H1 (cell line): ENCODE measurements around the gene CACNA1G. TPM values are rescaled to one million over a fixed set of nuclear protein-coding genes. Genes with fewer than 3 reads are reported as not detected.

Experiments
- CTCF ChIA-PET: fragments of 300-600 bp; sonication (Branson Sonifier 250); formaldehyde crosslinking; loops from one replicate; lab custom pipeline; 2021; ENCODE audit not compliant: partially characterized antibody; lab: Charles Lee
- POLR2A ChIA-PET: fragments of 300-600 bp; sonication (Branson Sonifier 250); formaldehyde crosslinking; loops from one replicate; lab custom pipeline; 2021; ENCODE audit warnings: inconsistent platforms; ENCODE audit not compliant: partially characterized antibody; lab: Charles Lee
- DNase-seq, 2 experiments: peaks; one replicate each; pipeline versions ENCODE4 v3.0.0 to v3.0.0-alpha.2; 2010 to 2022; ENCODE audit warnings: low spot score in 2 of 2, low read depth in 1 of 2, mixed read lengths in 1 of 2
- FAIRE-seq: peaks from 2 replicates; lab custom pipeline; 2011; peaks lifted over from hg19 to GRCh38; lab: Jason Lieb, UNC
- H2AFZ ChIP-seq: 2 replicates; pipeline ENCODE4 v1.8.1; 2012; ENCODE audit warnings: low read length, inconsistent platforms
- H2AK5ac ChIP-seq: 2 replicates; pipeline ENCODE4 v1.6.1; 2013; ENCODE audit warnings: low read depth, low read length
- H2BK120ac ChIP-seq: replicated peaks from 2 replicates; pipeline ENCODE3; 2013; ENCODE audit warnings: low read depth, low read length, inconsistent platforms
- H2BK12ac ChIP-seq: 2 replicates; pipeline ENCODE4 v1.6.1; 2013; ENCODE audit warnings: low read depth, low read length
- H2BK15ac ChIP-seq: 2 replicates; pipeline ENCODE4 v1.6.1; 2013; ENCODE audit warnings: low read length
- H2BK20ac ChIP-seq: 2 replicates; pipeline ENCODE4 v1.6.1; 2013; ENCODE audit warnings: low read length
- H2BK5ac ChIP-seq: 2 replicates; pipeline ENCODE4 v1.6.1; 2013; ENCODE audit warnings: low read depth, low read length
- H3K14ac ChIP-seq: 2 replicates; pipeline ENCODE4 v1.6.1; 2013; ENCODE audit warnings: inconsistent platforms; ENCODE audit not compliant: insufficient read length
- H3K18ac ChIP-seq: 2 replicates; pipeline ENCODE4 v1.6.1; 2013; ENCODE audit warnings: low read length; ENCODE audit errors: extremely low read depth
- H3K23ac ChIP-seq: 2 replicates; pipeline ENCODE4 v1.6.1; 2013; ENCODE audit warnings: inconsistent platforms; ENCODE audit not compliant: insufficient read length
- H3K23me2 ChIP-seq: 2 replicates; pipeline ENCODE4 v1.6.1; 2013; ENCODE audit warnings: low read depth, low read length
- H3K27ac ChIP-seq: 2 replicates; pipeline ENCODE4 v1.6.1; 2011; ENCODE audit warnings: low read depth, low read length, inconsistent platforms
- H3K27me3 ChIP-seq, 4 experiments: replicated peaks in 1 of 4; 1 replicate in 1 of 4; 2 replicates in 3 of 4; pipeline versions ENCODE4 v1.6.1 to v1.8.1; 2011 to 2013; ENCODE audit warnings: low read length in 3 of 4, mild to moderate bottlenecking in 3 of 4, inconsistent platforms in 2 of 4, mixed read lengths in 2 of 4, moderate library complexity in 1 of 4; ENCODE audit not compliant: control insufficient read depth in 3 of 4, insufficient read depth in 3 of 4; ENCODE audit errors: extremely low read depth in 1 of 4
- H3K36me3 ChIP-seq, 4 experiments: 2 replicates each; pipeline versions ENCODE4 v1.6.1 to v1.8.1; 2011 to 2013; ENCODE audit warnings: mild to moderate bottlenecking in 4 of 4, low read length in 3 of 4, moderate library complexity in 2 of 4, control low read depth in 1 of 4, inconsistent platforms in 1 of 4; ENCODE audit not compliant: insufficient read depth in 4 of 4, control insufficient read depth in 2 of 4
- H3K4ac ChIP-seq: replicated peaks from 2 replicates; pipeline ENCODE3; 2013; ENCODE audit warnings: low read length, low read depth, mixed read lengths, inconsistent platforms; ENCODE audit not compliant: insufficient read length
- H3K4me1 ChIP-seq, 4 experiments: replicated peaks in 1 of 4; 1 replicate in 1 of 4; 2 replicates in 3 of 4; pipeline versions ENCODE4 v1.6.1 to v1.8.1; 2011 to 2013; ENCODE audit warnings: low read length in 3 of 4, inconsistent platforms in 2 of 4, mixed read lengths in 1 of 4; ENCODE audit not compliant: insufficient read depth in 4 of 4, control insufficient read depth in 3 of 4
- H3K4me2 ChIP-seq, 2 experiments: 2 replicates each; pipeline versions ENCODE4 v1.6.1 to v1.8.1; 2011 to 2013; ENCODE audit warnings: low read depth in 2 of 2, low read length in 2 of 2, control low read depth in 1 of 2, inconsistent platforms in 1 of 2, mild to moderate bottlenecking in 1 of 2; ENCODE audit not compliant: insufficient read depth in 1 of 2
- H3K4me3 ChIP-seq, 4 experiments: fragments of 200-600, 300-600 bp in 1 of 4; sonication (generic), shearing (Covaris generic), sonication (Bioruptor Twin) in 1 of 4; 2 replicates each; pipeline versions ENCODE4 v1.5.1 to v1.8.1; 2011 to 2016; ENCODE audit warnings: low read length in 4 of 4, low read depth in 3 of 4, control low read depth in 2 of 4, inconsistent platforms in 2 of 4, mild to moderate bottlenecking in 2 of 4, mixed read lengths in 1 of 4, moderate library complexity in 1 of 4; ENCODE audit not compliant: insufficient read depth in 2 of 4; ENCODE audit errors: extremely low read depth in 1 of 4
- H3K56ac ChIP-seq: replicated peaks from 2 replicates; pipeline ENCODE3; 2013; ENCODE audit warnings: low read depth, mild to moderate bottlenecking, mixed read lengths, low read length, inconsistent platforms; ENCODE audit not compliant: insufficient read length
- H3K79me1 ChIP-seq: 2 replicates; pipeline ENCODE4 v1.6.1; 2013; ENCODE audit warnings: low read depth, low read length, control low read depth
- H3K79me2 ChIP-seq, 2 experiments: 2 replicates each; pipeline versions ENCODE4 v1.6.1 to v1.8.1; 2012 to 2013; ENCODE audit warnings: low read length in 2 of 2, mild to moderate bottlenecking in 2 of 2, inconsistent platforms in 1 of 2; ENCODE audit not compliant: insufficient read depth in 2 of 2, control insufficient read depth in 1 of 2
- H3K9ac ChIP-seq, 4 experiments: replicated peaks in 1 of 4; 1 replicate in 1 of 4; 2 replicates in 3 of 4; pipeline versions ENCODE4 v1.6.1 to v1.8.1; 2011 to 2013; ENCODE audit warnings: low read depth in 3 of 4, low read length in 3 of 4, control low read depth in 2 of 4, mild to moderate bottlenecking in 2 of 4, moderate library complexity in 2 of 4, inconsistent platforms in 1 of 4; ENCODE audit errors: extremely low read depth in 1 of 4
- H3K9me3 ChIP-seq, 2 experiments: 2 replicates each; pipeline versions ENCODE4 v1.6.1 to v1.8.1; 2012 to 2013; ENCODE audit warnings: mild to moderate bottlenecking in 2 of 2, moderate library complexity in 2 of 2, control low read depth in 1 of 2, inconsistent platforms in 1 of 2, low read depth in 1 of 2, low read length in 1 of 2, mixed read lengths in 1 of 2; ENCODE audit not compliant: insufficient read depth in 2 of 2
- H4K20me1 ChIP-seq, 2 experiments: replicated peaks in 1 of 2; 2 replicates each; pipeline versions ENCODE3 to v1.8.1; 2011 to 2013; ENCODE audit warnings: inconsistent platforms in 2 of 2, low read length in 2 of 2, mild to moderate bottlenecking in 1 of 2; ENCODE audit not compliant: insufficient read depth in 2 of 2, control insufficient read depth in 1 of 2
- H4K5ac ChIP-seq: 2 replicates; pipeline ENCODE4 v1.6.1; 2013; ENCODE audit warnings: low read length, low read depth, mixed read lengths, inconsistent platforms; ENCODE audit not compliant: insufficient read length
- H4K8ac ChIP-seq: 2 replicates; pipeline ENCODE4 v1.8.0; 2013; ENCODE audit warnings: mild to moderate bottlenecking, moderate library complexity, low read length, inconsistent platforms; ENCODE audit not compliant: insufficient read depth; ENCODE audit errors: extremely low read depth
- H4K91ac ChIP-seq: replicated peaks from 2 replicates; pipeline ENCODE3; 2013; ENCODE audit warnings: low read length, mixed read lengths, inconsistent platforms; ENCODE audit not compliant: insufficient read length
- ATF2 ChIP-seq: IDR thresholded peaks from 2 replicates; pipeline ENCODE4 v1.6.1; 2012; ENCODE audit warnings: low read length, inconsistent platforms
- EGR1 ChIP-seq: IDR thresholded peaks from 2 replicates; pipeline ENCODE4 v1.6.1; 2011; ENCODE audit warnings: low read depth, low read length, borderline replicate concordance
- FOSL1 ChIP-seq: IDR thresholded peaks from 2 replicates; pipeline ENCODE4 v1.6.1; 2011; ENCODE audit warnings: mild to moderate bottlenecking, low read depth, low read length, moderate library complexity; ENCODE audit not compliant: insufficient read depth
- PHF8 ChIP-seq: fragments of 200-600 bp; sonication (generic); conservative IDR thresholded peaks from 2 replicates; pipeline ENCODE4 v1.7.1; 2012; ENCODE audit warnings: low read depth, mild to moderate bottlenecking, inconsistent platforms, low read length, moderate library complexity
- POLR2AphosphoS5 ChIP-seq: IDR thresholded peaks from 2 replicates; pipeline ENCODE4 v1.6.1; 2011; ENCODE audit warnings: low read depth, low read length
- RBBP5 ChIP-seq: IDR thresholded peaks from 2 replicates; pipeline ENCODE4 v1.7.1; 2012; ENCODE audit warnings: low read depth, mild to moderate bottlenecking, inconsistent platforms, low read length, moderate library complexity, borderline replicate concordance
- YY1 ChIP-seq: IDR thresholded peaks from 2 replicates; pipeline ENCODE4 v1.6.1; 2011; ENCODE audit warnings: low read depth, mild to moderate bottlenecking, low read length
- WGBS, 2 experiments: shearing (Covaris generic) in 1 of 2; methylation state at CpG; one replicate each; pipeline versions ENCODE4 v1.1.6 to v1.1.7; 2013 to 2015; ENCODE audit warnings: low lambda C conversion rate in 2 of 2, mixed read lengths in 2 of 2, inconsistent platforms in 1 of 2, low coverage in 1 of 2, missing lambda C conversion rate in 1 of 2; ENCODE audit not compliant: insufficient replicate concordance in 2 of 2, insufficient coverage in 1 of 2, insufficient read length in 1 of 2; ENCODE audit errors: extremely low coverage in 1 of 2, missing lambda C conversion rate in 1 of 2; 5-methylcytosine and 5-hydroxymethylcytosine counted together
- polyA plus RNA-seq, 7 experiments: library from polyadenylated mRNA; depleted of rRNA in 3 of 7; stranded (reverse) in 5 of 7; unstranded in 2 of 7; fragments of >200 nt in 5 of 7; fragments of 200-250 nt in 2 of 7; gene quantifications; 1 replicate in 5 of 7; 2 replicates in 1 of 7; 4 replicates in 1 of 7; pipeline versions ENCODE4 v1.2.1 to v1.2.3, GENCODE V29; 2011 to 2013; ENCODE audit warnings: missing spikeins in 2 of 7, mixed read lengths in 2 of 7
- total RNA-seq: library from RNA; stranded (reverse); fragmentation: NEBNext Ultra II Directional; extraction: Animal tissue kit (Norgen Biotek cat#: 25700); gene quantifications from 2 replicates; pipeline ENCODE4 v1.2.1, GENCODE V29; 2021

Gene CACNA1G
- total and polyA plus RNA-seq, 2 of the 8 experiments (the other 6 are each of a cell fraction or from before 2014, with no cell fraction given): 2.9 to 4.9 TPM

GRCh38 chr17:50541716-50542688, 18.5 kb upstream of the CACNA1G start:
- Histone ChIP-seq H2AFZ (peak overlapping the region; percentile 86), H3K79me1 (no peaks in the 10 kb centered on the region; the same call in 1 of the 2 replicates), H3K18ac (peak overlapping the region; percentile 96), H4K20me1 (peaks cover 0 to 1% of the 10 kb centered on the region in 2 experiments), H3K4me2 (peak overlapping the region; percentile 80 to 88), H4K8ac (peak overlapping the region; percentile 54; the same call in 1 of the 2 replicates), H3K23ac (no peak overlapping the region), H2BK5ac (peak overlapping the region; percentile 83; the same call in 1 of the 2 replicates), H2AK5ac (no peak overlapping the region), H3K23me2 (peaks cover 5% of the 10 kb centered on the region; the same call in 1 of the 2 replicates), H3K4me1 (peaks cover 2 to 19% (median 10%) of the 10 kb centered on the region in 4 experiments), H4K5ac (peak overlapping the region; percentile 33), H3K9me3 (no peaks in the 10 kb centered on the region), H3K27ac (no peak overlapping the region), H3K9ac (peak overlapping the region; percentile 38 to 65 (median 48); a peak in 6 of 7 replicates), H3K4me3 (peak overlapping the region; percentile 47 to 76 (median 73)), H4K91ac (peak overlapping the region; percentile 90), H2BK15ac (no peak overlapping the region), H3K4ac (peak overlapping the region; percentile 17), H3K27me3 (peaks cover 0 to 6% (median 5%) of the 10 kb centered on the region in 4 experiments; a peak in 4 of 7 replicates), H3K14ac (no peak overlapping the region), H3K79me2 (no peaks in the 10 kb centered on the region), H2BK12ac (peak overlapping the region; percentile 27; the same call in 1 of the 2 replicates), H3K36me3 (no peaks in the 10 kb centered on the region), H2BK120ac (no peak overlapping the region), H2BK20ac (no peak overlapping the region), H3K56ac (no peak overlapping the region)
- 5% methylated on average over 58 of the region's 82 CpGs; no CpG with 5 or more reads in 1 of the 2 experiments for WGBS, 2 experiments
- POLR2A ChIA-PET: interaction anchor here (0.7 to 2.6 kb wide), 11 partner anchors 8 to 180 kb away, joined by 3 to 7 read pairs (median 3); partner anchors contain the start of gene CACNA1G
- CTCF ChIA-PET: interaction anchor here (0.7 to 6.0 kb wide), 19 partner anchors 8 to 180 kb away, joined by 3 to 42 read pairs (median 5); partner anchors contain the start of genes EPN3 and LRRC59
- DNase-seq (peak in 1 of 2 experiments; percentile 92), FAIRE-seq (no peak)
- TF ChIP-seq PHF8: 0 out of 2 replicates have a peak, but pooled peaks have one; percentile 39
- TF ChIP-seq POLR2AphosphoS5: 0 out of 2 replicates have a peak, but pooled peaks have one; percentile 19
- no peak for TF ChIP-seq FOSL1
- TF ChIP-seq ATF2: no peak
- no peak for TF ChIP-seq YY1
- 0 out of 2 replicates have a peak, but pooled peaks have one; percentile 44 for TF ChIP-seq RBBP5
- TF ChIP-seq EGR1: peak; percentile 97
